GM12878 (cell line): ENCODE results near the gene ETV1. TPM values are rescaled to one million over a fixed set of nuclear protein-coding genes. Genes with fewer than 3 reads are reported as not detected.

Experiments used
- ATAC-seq: fragments of 200-7000 bp; cut with Tn5 transposase; 3 replicates; pipeline ENCODE4 v1.9.1; 2020; ENCODE audit warnings: mild to moderate bottlenecking, moderate library complexity
- BruUV-seq: library from RNA; stranded (reverse); fragments of 400-500 nt; replicated peaks from 2 replicates; lab custom pipeline; 2021; lab: Mats Ljungman, UMichigan
- CTCF ChIA-PET: fragments of 300-600 bp; sonication (Branson Sonifier 250); formaldehyde crosslinking; extraction: SDS; loops from one replicate; lab custom pipeline; 2021; ENCODE audit warnings: inconsistent platforms; lab: Yijun Ruan, JAX
- POLR2A ChIA-PET: fragments of 350-600 bp; formaldehyde crosslinking; extraction: SDS; loops from one replicate; lab custom pipeline; 2021; ENCODE audit warnings: inconsistent platforms; lab: Charles Lee
- RAD21 ChIA-PET: fragments of 300-600 bp; sonication (Branson Sonifier 250); formaldehyde crosslinking; loops from one replicate; lab custom pipeline; 2023; ENCODE audit warnings: antibody characterized with exemption; ENCODE audit not compliant: unreplicated experiment; lab: Charles Lee
- SMC1A ChIA-PET: fragments of 300-600 bp; sonication (Branson Sonifier 250); formaldehyde crosslinking; loops from one replicate; lab custom pipeline; 2023; ENCODE audit not compliant: unreplicated experiment, uncharacterized antibody; lab: Charles Lee
- DNase-seq: peaks from one replicate; pipeline ENCODE4 v3.0.0-alpha.2; 2011; ENCODE audit warnings: low read depth, low spot score
- FAIRE-seq: peaks from 3 replicates; lab custom pipeline; 2011; peaks lifted over from hg19 to GRCh38; lab: Jason Lieb, UNC
- H2AFZ ChIP-seq: 2 replicates; pipeline ENCODE4 v1.6.0; 2011; ENCODE audit warnings: low read depth, low read length, control low read depth; ENCODE audit not compliant: control insufficient read depth
- H3K27ac ChIP-seq: 2 replicates; pipeline ENCODE4 v1.5.1; 2011; ENCODE audit warnings: control low read depth; ENCODE audit not compliant: control insufficient read depth, insufficient read depth
- H3K27me3 ChIP-seq, 2 experiments: replicated peaks in 1 of 2; 2 replicates each; pipeline versions ENCODE4 v1.6.0 to v1.6.1; 2011; ENCODE audit warnings: low read length in 1 of 2; ENCODE audit not compliant: control insufficient read depth in 2 of 2, insufficient read depth in 2 of 2
- H3K36me3 ChIP-seq, 2 experiments: 2 replicates each; pipeline ENCODE4 v1.5.1; 2011; ENCODE audit warnings: low read length in 1 of 2; ENCODE audit not compliant: control insufficient read depth in 2 of 2, insufficient read depth in 2 of 2
- H3K4me1 ChIP-seq: 2 replicates; pipeline ENCODE4 v1.6.1; 2011; ENCODE audit warnings: mild to moderate bottlenecking, low read length, moderate library complexity, mixed read lengths; ENCODE audit not compliant: control insufficient read depth, insufficient read depth
- H3K4me2 ChIP-seq: 2 replicates; pipeline ENCODE4 v1.6.0; 2011; ENCODE audit warnings: control low read depth; ENCODE audit not compliant: control insufficient read depth, insufficient read depth
- H3K4me3 ChIP-seq: fragments of 200-600 bp; sonication (generic); 2 replicates; pipeline ENCODE4 v1.5.1; 2016
- H3K79me2 ChIP-seq: 2 replicates; pipeline ENCODE4 v1.6.0; 2011; ENCODE audit warnings: low read length; ENCODE audit not compliant: control insufficient read depth, insufficient read depth
- H3K9ac ChIP-seq: 2 replicates; pipeline ENCODE4 v1.8.0; 2011; ENCODE audit warnings: low read length, control low read depth, mixed read lengths; ENCODE audit not compliant: control insufficient read depth, insufficient read depth
- H3K9me3 ChIP-seq: replicated peaks from 3 replicates; pipeline ENCODE4 v1.5.1; 2011; ENCODE audit warnings: mild to moderate bottlenecking, low read length; ENCODE audit not compliant: control insufficient read depth, insufficient read depth
- H4K20me1 ChIP-seq: 2 replicates; pipeline ENCODE4 v1.6.0; 2011; ENCODE audit not compliant: control insufficient read depth, insufficient read depth
- CBFB ChIP-seq: IDR thresholded peaks from 2 replicates; pipeline ENCODE4 v1.6.1; 2016; ENCODE audit warnings: antibody characterized with exemption, low read depth
- CBX3 ChIP-seq: fragments of 200-600 bp; sonication (generic); IDR thresholded peaks from 2 replicates; pipeline ENCODE4 v1.6.1; 2016; ENCODE audit warnings: low read depth, borderline replicate concordance
- MAX ChIP-seq: IDR thresholded peaks from 2 replicates; pipeline ENCODE4 v1.6.1; 2012; ENCODE audit warnings: low read depth, low read length, improper control_type of control experiment
- WGBS: methylation state at CpG from one replicate; pipeline ENCODE4 v1.1.6; 2016; ENCODE audit warnings: low lambda C conversion rate; ENCODE audit not compliant: insufficient replicate concordance, insufficient coverage; ENCODE audit errors: missing lambda C conversion rate; 5-methylcytosine and 5-hydroxymethylcytosine counted together
- in situ Hi-C: fragments of 300-500 bp; cut with MboI; formaldehyde crosslinking; loops from 9 replicates; pipeline ENCODE4 v1.14.3; 2018; ENCODE audit warnings: mixed read lengths
- intact Hi-C: fragments of 100-400 bp; cut with micrococcal nuclease; formaldehyde crosslinking; loops from one replicate; pipeline ENCODE4 v1.14.2; 2022; ENCODE audit not compliant: unreplicated experiment
- polyA plus RNA-seq, 11 experiments: library from polyadenylated mRNA; depleted of rRNA in 4 of 11; unstranded in 6 of 11; stranded (reverse) in 5 of 11; fragments of >200 nt; fragmentation: Nextera tagmentation in 4 of 11; fragmentation: Illumina TruSeq in 1 of 11; extraction: Ambion mirVana in 4 of 11; extraction: Trizol in 1 of 11; gene quantifications; 1 replicate in 1 of 11; 2 replicates in 10 of 11; pipeline versions ENCODE4 v1.2.1 to v1.2.3, GENCODE V29; 2011 to 2016; ENCODE audit warnings: inconsistent platforms in 2 of 11, missing spikeins in 2 of 11, low read depth in 1 of 11
- total RNA-seq, 4 experiments: library from RNA; depleted of rRNA in 3 of 4; stranded (reverse); fragments of >200 nt in 3 of 4; fragmentation: Illumina TruSeq in 1 of 4; extraction: Trizol in 1 of 4; gene quantifications; 2 replicates each; pipeline versions ENCODE4 v1.2.1 to v1.2.3, GENCODE V29; 2013 to 2021

Gene ETV1
- total and polyA plus RNA-seq, 10 of the 15 experiments (the other 5 are each of a cell fraction or from before 2014, with no cell fraction given): 0.03 to 9.3 (median 0.16) TPM; not detected in 4

DNA sequence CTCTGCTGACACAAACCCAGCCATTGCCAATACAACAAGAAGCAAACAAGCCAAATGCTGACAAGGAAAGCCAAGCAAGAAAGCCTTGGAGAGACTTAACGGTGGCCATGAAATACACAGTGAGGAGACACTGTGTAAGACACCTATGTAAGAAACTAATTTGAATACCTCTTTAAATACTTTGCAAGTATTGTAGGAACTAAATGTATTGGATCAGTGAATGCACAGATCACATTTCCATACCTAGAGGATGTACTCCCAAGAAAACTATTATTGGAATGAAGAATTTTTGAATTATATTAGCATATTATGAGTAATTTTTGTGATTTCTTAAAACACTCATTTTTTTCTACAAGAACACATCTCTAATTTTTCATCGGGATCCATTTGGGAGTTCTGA is 34.0 kb downstream of the ETV1 start:
- no peaks in the 10 kb centered on the region for H3K9me3 ChIP-seq
- no peak overlapping the region for H3K4me2 ChIP-seq
- H3K4me3 ChIP-seq: no peak overlapping the region
- no peaks in the 10 kb centered on the region for H3K79me2 ChIP-seq
- H2AFZ ChIP-seq: no peak overlapping the region
- no TSS peak for BruUV-seq
- no peaks in the 10 kb centered on the region for H3K27me3 ChIP-seq
- H3K4me1 ChIP-seq: no peaks in the 10 kb centered on the region
- SMC1A ChIA-PET: no interaction called here
- DNase-seq (no peak), ATAC-seq (no peak), FAIRE-seq (no peak)
- no peak overlapping the region for H3K27ac ChIP-seq
- no peaks in the 10 kb centered on the region for H3K36me3 ChIP-seq
- WGBS: 18% methylated on average over 2 of the region's 2 CpGs
- intact Hi-C loops (no loop called here), in situ Hi-C loops (no loop called here)
- no peak overlapping the region for H3K9ac ChIP-seq
- RAD21 ChIA-PET: no interaction called here
- CTCF ChIA-PET: interaction anchor here (0.6 to 2.2 kb wide), 2 partner anchors 9 to 518 kb away, joined by 4 to 5 read pairs; no protein-coding TSS in a partner anchor
- no peaks in the 10 kb centered on the region for H4K20me1 ChIP-seq
- no peak for TF ChIP-seq CBX3
- TF ChIP-seq MAX: no peak
- POLR2A ChIA-PET: no interaction called here

- FAIRE-seq: no peak
- no peaks in the 10 kb centered on the region for H3K27me3 ChIP-seq
- H3K4me2 ChIP-seq: no peak overlapping the region
- BruUV-seq: no TSS peak
- WGBS: 26% methylated on average over 3 of the region's 3 CpGs
- ChIA-PET SMC1A (no interaction called here), POLR2A (no interaction called here), CTCF (no interaction called here)
- H3K27ac ChIP-seq: no peak overlapping the region
- no peaks in the 10 kb centered on the region for H4K20me1 ChIP-seq
- H3K79me2 ChIP-seq: no peaks in the 10 kb centered on the region
- no peak overlapping the region for H3K4me3 ChIP-seq
- intact Hi-C loops: no loop called here
- TF ChIP-seq CBFB: no peak
- TF ChIP-seq, all 136 proteins: peak for 0
- no peaks in the 10 kb centered on the region for H3K4me1 ChIP-seq
- H3K9ac ChIP-seq: no peak overlapping the region
- in situ Hi-C loops: no loop called here
- DNase-seq (no peak), ATAC-seq (no peak)
- RAD21 ChIA-PET: no interaction called here
- H3K36me3 ChIP-seq: no peaks in the 10 kb centered on the region
- H2AFZ ChIP-seq: no peak overlapping the region
- no peaks in the 10 kb centered on the region for H3K9me3 ChIP-seq
Measured at GRCh38 chr7:13953368-13953767, 36.1 kb downstream of the ETV1 start.
